HG03520 (cell line): ENCODE data around the gene COX7A1.

Experiments
- ATAC-seq: cut with Tn5 transposase; IDR thresholded peaks from one replicate; pipeline ENCODE4 v1.9.1; 2021; ENCODE audit warnings: mild to moderate bottlenecking, moderate library complexity; ENCODE audit not compliant: unreplicated experiment

COX7A1 gene

GRCh38 chr19:36113425-36113824, 38.8 kb downstream of the COX7A1 start:
- no peak for ATAC-seq

GRCh38 chr19:36112678-36113077, 39.6 kb downstream of the COX7A1 start:
- ATAC-seq, result no peak

DNA sequence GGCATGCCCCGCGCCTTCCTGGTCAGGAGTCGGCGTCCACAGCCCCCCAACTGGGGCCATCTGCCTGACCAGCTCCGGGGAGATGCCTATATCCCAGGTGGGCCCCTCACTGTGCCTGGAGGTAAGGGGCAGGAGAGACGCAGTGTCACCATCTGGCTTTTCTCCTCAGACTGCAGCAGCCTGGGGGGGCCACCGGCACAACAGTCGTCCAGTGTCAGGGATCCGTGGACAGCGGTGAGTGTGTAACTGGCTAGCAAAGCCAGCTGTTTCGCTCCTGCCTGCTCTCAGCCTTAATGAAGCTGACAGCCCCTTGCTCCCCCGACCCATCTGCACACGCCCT, 41.1 kb downstream of the COX7A1 start:
- no peak for ATAC-seq

GRCh38 chr19:36110487-36111199, 41.6 kb downstream of the COX7A1 start, which contains the start of gene OVOL3:
Gene OVOL3, plus strand, starts transcription at chr19:36111143. Its CDS starts 60 bp downstream, at chr19:36111203.
- ATAC-seq, result no peak

DNA sequence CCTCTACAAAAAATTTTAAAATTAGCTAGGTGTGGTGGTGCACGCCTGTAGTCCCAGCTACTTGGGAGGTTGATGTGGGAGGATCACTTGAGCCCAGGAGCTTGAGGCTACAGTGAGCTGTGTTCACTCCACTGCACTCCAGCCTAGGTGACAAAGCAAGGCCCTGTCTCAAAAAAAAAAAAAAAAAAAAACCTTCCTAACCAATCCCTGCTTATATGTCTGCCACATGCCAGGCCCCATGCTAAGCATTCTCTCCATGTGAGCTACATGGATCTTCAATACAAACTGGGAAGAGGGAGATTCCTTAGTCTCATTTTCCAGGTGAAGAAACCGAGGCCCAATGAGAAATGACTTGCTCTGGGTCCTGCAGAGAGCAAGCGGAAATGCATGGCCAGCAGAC, 43.6 kb downstream of the COX7A1 start:
- ATAC-seq, result no peak

- no peak for ATAC-seq
Observed at GRCh38 chr19:36106991-36107390, 45.3 kb downstream of the COX7A1 start.

- ATAC-seq, result no peak
Observed at GRCh38 chr19:36106441-36106840, 45.8 kb downstream of the COX7A1 start.

- ATAC-seq, result no peak
Observed at GRCh38 chr19:36103842-36104552, 48.2 kb downstream of the COX7A1 start.

GRCh38 chr19:36103040-36103626, 49.1 kb downstream of the COX7A1 start:
- no peak for ATAC-seq

DNA sequence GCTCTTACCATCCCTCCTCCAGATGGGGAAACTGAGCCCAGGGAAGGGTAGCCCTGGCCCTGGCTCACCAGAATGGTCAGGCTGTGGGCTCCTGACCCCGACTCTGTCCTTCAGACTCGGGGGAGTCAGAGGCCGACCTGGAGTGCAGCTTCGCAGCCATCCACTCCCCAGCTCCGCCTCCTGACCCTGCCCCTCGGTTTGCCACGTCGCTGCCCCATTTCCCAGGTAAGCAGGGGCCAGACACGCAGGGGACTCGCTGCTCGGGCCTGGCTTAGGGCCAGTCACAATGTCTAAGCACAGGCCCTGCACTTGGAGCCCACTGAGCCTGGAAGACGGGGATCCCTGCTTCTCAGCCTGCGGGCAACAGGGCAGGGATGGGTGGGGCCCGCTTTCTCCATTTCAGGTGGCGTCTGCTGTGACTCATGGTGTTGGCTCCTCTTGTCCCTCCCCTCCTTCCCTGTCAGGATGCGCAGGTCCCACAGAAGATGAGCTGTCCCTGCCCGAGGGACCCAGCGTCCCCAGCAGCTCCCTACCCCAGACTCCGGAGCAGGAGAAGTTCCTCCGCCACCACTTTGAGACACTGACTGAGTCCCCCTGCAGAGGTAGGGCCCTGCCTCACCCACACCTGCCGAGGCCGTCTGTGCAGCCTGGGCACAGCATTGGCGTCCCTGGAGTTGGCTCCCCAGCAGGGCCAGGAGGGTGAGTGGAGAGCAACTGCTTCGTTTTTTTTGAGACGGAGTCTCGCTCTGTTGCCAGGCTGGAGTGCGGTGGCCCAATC, 50.5 kb downstream of the COX7A1 start:
- no peak for ATAC-seq
